Measurements from ENCODE around the gene NLK. TPM values are rescaled to one million over a fixed set of nuclear protein-coding genes. Genes with fewer than 3 reads are reported as not detected.

The NLK gene
- total RNA-seq, 1 experiment from 2014 or later: 31.8 TPM

- no peak overlapping the region for H3K9ac ChIP-seq (ENCODE audit: extremely low read depth, insufficient read length, low read length)
- no peak overlapping the region for H3K56ac ChIP-seq (ENCODE audit: insufficient read length, low read depth, low read length)
- no peak overlapping the region for H2BK15ac ChIP-seq (ENCODE audit: low read depth, low read length)
- no peak overlapping the region for H2BK5ac ChIP-seq (ENCODE audit: insufficient read length, low read length)
- no peaks in the 10 kb centered on the region for H3K27me3 Mint-ChIP-seq (ENCODE audit: low read depth)
- H3K4me1 Mint-ChIP-seq: peaks cover 42 to 57% of the 10 kb centered on the region in 2 experiments
- peak overlapping the region in 2 of 3 experiments; percentile 12 to 55; a peak in 3 of 7 replicates for H3K27ac Mint-ChIP-seq
- no peak overlapping the region for H3T11ph ChIP-seq (ENCODE audit: low read length)
- no peak overlapping the region for H4K5ac ChIP-seq (ENCODE audit: insufficient read length, low read depth, low read length)
- H4K91ac ChIP-seq (ENCODE audit: insufficient read length, low read depth, low read length): no peak overlapping the region
- H3K4ac ChIP-seq (ENCODE audit: low read depth, low read length): no peak overlapping the region
- H3K79me2 ChIP-seq (ENCODE audit: insufficient read depth, low read length): peaks cover 26% of the 10 kb centered on the region; the same call in 1 of the 2 replicates
- H3K9me3 Mint-ChIP-seq: no peaks in the 10 kb centered on the region
- no peaks in the 10 kb centered on the region for H3K9me3 ChIP-seq (ENCODE audit: control insufficient read depth, low read depth, low read length)
- H3K79me1 ChIP-seq (ENCODE audit: insufficient read depth, low read depth, low read length, poor library complexity, severe bottlenecking): peaks cover 6% of the 10 kb centered on the region
- no peak for DNase-seq
- no peak overlapping the region for H3K4me3 Mint-ChIP-seq
- no CpG with 5 or more reads among the region's 3 CpGs for WGBS (ENCODE audit: extremely low coverage, insufficient read length, low lambda C conversion rate)
- H3K23ac ChIP-seq (ENCODE audit: insufficient read length, low read depth, low read length): no peak overlapping the region
- no peaks in the 10 kb centered on the region for H3K23me2 ChIP-seq (ENCODE audit: insufficient read length, low read depth, low read length, poor library complexity, severe bottlenecking)
- H4K8ac ChIP-seq (replicated peaks; ENCODE audit: insufficient read length, low read depth, low read length): no peak overlapping the region
- H3K4me2 ChIP-seq (ENCODE audit: insufficient read depth, insufficient read length, low read length): no peak overlapping the region
- H3K14ac ChIP-seq (ENCODE audit: insufficient read depth, low read length): no peak overlapping the region
- H3K27me3 ChIP-seq (ENCODE audit: insufficient read depth, low read length): no peaks in the 10 kb centered on the region
- H3K27ac ChIP-seq (ENCODE audit: insufficient read length, low read depth, low read length): no peak overlapping the region
- no peak overlapping the region for H2AK5ac ChIP-seq (ENCODE audit: insufficient read length, low read length)
- H2BK12ac ChIP-seq (ENCODE audit: insufficient read length, low read depth, low read length): no peak overlapping the region
- no peak overlapping the region for H2AFZ ChIP-seq (ENCODE audit: low read length)
- no peaks in the 10 kb centered on the region for H4K20me1 ChIP-seq (ENCODE audit: control insufficient read depth, insufficient read depth, insufficient read length)
- H3K4me1 ChIP-seq (ENCODE audit: insufficient read depth, low read length): peaks cover 10% of the 10 kb centered on the region
- H3K36me3 Mint-ChIP-seq (ENCODE audit: insufficient read depth in 1 of 3, low read depth in 3 of 3): no peaks in the 10 kb centered on the region
- H3K18ac ChIP-seq (ENCODE audit: insufficient read length, low read depth, low read length): no peak overlapping the region
- no peak for TF ChIP-seq CTCF (conservative IDR thresholded peaks at IDR 0.05)
- no peak overlapping the region for H2BK20ac ChIP-seq (ENCODE audit: low read depth, low read length, poor library complexity, severe bottlenecking)
- no peak overlapping the region for H2BK120ac ChIP-seq (ENCODE audit: low read depth, low read length, poor library complexity, severe bottlenecking)
Observed at GRCh38 chr17:28056276-28056620, 13.8 kb downstream of the NLK start.

Measured in H9 (cell line).